ENCODE results near the gene GSK3B. TPM values are rescaled to one million over a fixed set of nuclear protein-coding genes. Genes with fewer than 3 reads are reported as not detected.
A peak's percentile ranks its signal among the peaks of the same experiment; 100 is the strongest.

GSK3B gene
- total RNA-seq, 1 donor from 2014 or later = 88.6 TPM

- Histone ChIP-seq H3K4me1 (no peaks in the 10 kb centered on the region), H3K27ac (no peak overlapping the region), H4K20me1 (ENCODE audit: low read depth) (no peaks in the 10 kb centered on the region), H3K27me3 (no peaks in the 10 kb centered on the region), H3K9ac (no peak overlapping the region), H3F3A (ENCODE audit: low read depth) (no peaks in the 10 kb centered on the region), H3K9me3 (ENCODE audit: low read depth) (no peaks in the 10 kb centered on the region), H3K36me3 (peaks cover 6% of the 10 kb centered on the region), H2AFZ (replicated peaks) (no peak overlapping the region), H3K79me2 (ENCODE audit: low read depth) (no peaks in the 10 kb centered on the region), H3K4me3 (no peak overlapping the region), H3K4me2 (no peak overlapping the region)
- Mint-ChIP-seq H3K4me1 (no peaks in the 10 kb centered on the region), H3K27ac (peak overlapping the region; percentile 21), H3K36me3 (peaks cover 2% of the 10 kb centered on the region), H3K4me3 (no peak overlapping the region), H3K27me3 (ENCODE audit: insufficient read depth, low read depth) (no peaks in the 10 kb centered on the region), H3K9me3 (no peaks in the 10 kb centered on the region)
- TF ChIP-seq EZH2 (IDR thresholded peaks at IDR 0.05) (no peak), CTCF (IDR thresholded peaks at IDR 0.05) (no peak), EZH2phosphoT487 (IDR thresholded peaks at IDR 0.05) (no peak)
- no peak for DNase-seq (ENCODE audit: low spot score)
Measured at GRCh38 chr3:119871571-119871970, 222.7 kb downstream of the GSK3B start.

- DNase-seq (ENCODE audit: low spot score) = no peak
- TF ChIP-seq EZH2phosphoT487 (IDR thresholded peaks at IDR 0.05) (no peak), CTCF (IDR thresholded peaks at IDR 0.05) (no peak)
- H3K36me3 Mint-ChIP-seq = peaks cover 4% of the 10 kb centered on the region
Measured at GRCh38 chr3:119870512-119870911, 223.7 kb downstream of the GSK3B start.

GRCh38 chr3:119864476-119864875 is 229.8 kb downstream of the GSK3B start:
- Histone ChIP-seq H3K4me2 (no peak overlapping the region), H3K4me3 (no peak overlapping the region), H3K9ac (no peak overlapping the region), H3F3A (ENCODE audit: low read depth) (no peaks in the 10 kb centered on the region), H3K79me2 (ENCODE audit: low read depth) (no peaks in the 10 kb centered on the region), H2AFZ (replicated peaks) (no peak overlapping the region), H4K20me1 (ENCODE audit: low read depth) (no peaks in the 10 kb centered on the region), H3K9me3 (ENCODE audit: low read depth) (no peaks in the 10 kb centered on the region), H3K27me3 (no peaks in the 10 kb centered on the region), H3K36me3 (peaks cover 32% of the 10 kb centered on the region), H3K27ac (no peak overlapping the region), H3K4me1 (no peaks in the 10 kb centered on the region)
- Mint-ChIP-seq H3K36me3 (peaks cover 33% of the 10 kb centered on the region), H3K27me3 (ENCODE audit: insufficient read depth, low read depth) (no peaks in the 10 kb centered on the region), H3K27ac (no peak overlapping the region), H3K9me3 (peaks cover 3% of the 10 kb centered on the region), H3K4me1 (no peaks in the 10 kb centered on the region), H3K4me3 (no peak overlapping the region)
- no peak for DNase-seq (ENCODE audit: low spot score)
- TF ChIP-seq CTCF (IDR thresholded peaks at IDR 0.05) (no peak), EZH2phosphoT487 (IDR thresholded peaks at IDR 0.05) (no peak), EZH2 (IDR thresholded peaks at IDR 0.05) (no peak)

More at GRCh38 chr3:119870512-119870911, 223.7 kb downstream of the GSK3B start:
- H3F3A ChIP-seq (ENCODE audit: low read depth) = no peaks in the 10 kb centered on the region
- H3K9me3 ChIP-seq (ENCODE audit: low read depth) = no peaks in the 10 kb centered on the region
- no peaks in the 10 kb centered on the region for H4K20me1 ChIP-seq (ENCODE audit: low read depth)
- no peak overlapping the region for H3K27ac Mint-ChIP-seq
- H3K27me3 Mint-ChIP-seq (ENCODE audit: insufficient read depth, low read depth) = no peaks in the 10 kb centered on the region
- H3K9me3 Mint-ChIP-seq = no peaks in the 10 kb centered on the region
- no peak overlapping the region for H3K4me2 ChIP-seq
- no peaks in the 10 kb centered on the region for H3K79me2 ChIP-seq (ENCODE audit: low read depth)
- no peak overlapping the region for H3K9ac ChIP-seq
- no peak overlapping the region for H3K27ac ChIP-seq
- no peak overlapping the region for H2AFZ ChIP-seq (replicated peaks)
- H3K27me3 ChIP-seq = no peaks in the 10 kb centered on the region
- peaks cover 14% of the 10 kb centered on the region for H3K36me3 ChIP-seq
- H3K4me3 ChIP-seq = no peak overlapping the region
- H3K4me1 Mint-ChIP-seq = no peaks in the 10 kb centered on the region
- no peak overlapping the region for H3K4me3 Mint-ChIP-seq
- H3K4me1 ChIP-seq = no peaks in the 10 kb centered on the region

Measured in neural progenitor cell (in vitro differentiated cells).